D721Med (cell line): ENCODE measurements around the gene PTX3.

Source experiments
- DNase-seq: peaks from one replicate; pipeline ENCODE4 v3.0.0; 2011; ENCODE audit warnings: low spot score; ENCODE audit not compliant: insufficient read length
- FAIRE-seq: peaks from 2 replicates; lab custom pipeline; 2011; peaks lifted over from hg19 to GRCh38; lab: Jason Lieb, UNC
- CTCF ChIP-seq: IDR thresholded peaks from 2 replicates; pipeline ENCODE4 v1.5.1; 2012; ENCODE audit warnings: mild to moderate bottlenecking, control low read depth; ENCODE audit not compliant: insufficient read depth; ENCODE audit errors: missing control alignments

Gene PTX3

GRCh38 chr3:157409516-157409915 is 27.1 kb upstream of the PTX3 start:
- no peak for FAIRE-seq
- no peak for TF ChIP-seq CTCF

GRCh38 chr3:157410945-157411344 is 25.7 kb upstream of the PTX3 start:
- FAIRE-seq: no peak
- no peak for TF ChIP-seq CTCF
- DNase-seq: no peak

More at GRCh38 chr3:157409516-157409915, 27.1 kb upstream of the PTX3 start:
- no peak for DNase-seq

GRCh38 chr3:157412323-157412855 is 24.3 kb upstream of the PTX3 start:
- TF ChIP-seq CTCF: no peak
- FAIRE-seq (no peak), DNase-seq (no peak)

- TF ChIP-seq CTCF: no peak
- no peak for DNase-seq
- no peak for FAIRE-seq
These were observed 21.8 kb upstream of the PTX3 start for GRCh38 chr3:157414861-157415260.

GRCh38 chr3:157416347-157417087 is 20.1 kb upstream of the PTX3 start:
- TF ChIP-seq CTCF: no peak
- no peak for DNase-seq
- no peak for FAIRE-seq

GRCh38 chr3:157417247-157417646 is 19.4 kb upstream of the PTX3 start:
- no peak for FAIRE-seq
- no peak for TF ChIP-seq CTCF
- DNase-seq: no peak

- no peak for FAIRE-seq
- TF ChIP-seq CTCF: no peak
- no peak for DNase-seq
These were observed 18.5 kb upstream of the PTX3 start for GRCh38 chr3:157418104-157418503.
